OCI-LY7 (cell line): Measurements from ENCODE around the gene AFTPH. TPM values are rescaled to one million over a fixed set of nuclear protein-coding genes. Genes with fewer than 3 reads are reported as not detected.

Experiments used
- BruUV-seq: library from RNA; stranded (reverse); fragments of 400-500 nt; replicated peaks from 2 replicates; lab custom pipeline; 2021; lab: Mats Ljungman, UMichigan
- CTCF ChIA-PET: fragments of 300-600 bp; sonication (Branson Sonifier 250); formaldehyde crosslinking; loops from one replicate; lab custom pipeline; 2022; ENCODE audit warnings: antibody characterized with exemption; ENCODE audit not compliant: unreplicated experiment; lab: Charles Lee
- POLR2A ChIA-PET: fragments of 300-600 bp; sonication (Branson Sonifier 250); formaldehyde crosslinking; loops from one replicate; lab custom pipeline; 2022; ENCODE audit warnings: antibody characterized with exemption; lab: Charles Lee
- DNase-seq: peaks from one replicate; pipeline ENCODE4 v3.0.0-alpha.2; 2015; ENCODE audit warnings: low spot score
- H2AFZ ChIP-seq: fragments of 200-600 bp; sonication (generic), shearing (Covaris generic); 2 replicates; pipeline ENCODE4 v1.6.1; 2014; ENCODE audit warnings: mild to moderate bottlenecking, antibody characterized with exemption, low read length, moderate library complexity
- H3K27ac ChIP-seq: fragments of 200-600 bp; sonication (generic); 2 replicates; pipeline ENCODE4 v1.5.1; 2014; ENCODE audit warnings: mixed run types, low read depth, mild to moderate bottlenecking, moderate library complexity, low read length, inconsistent platforms; ENCODE audit not compliant: poor library complexity, severe bottlenecking
- H3K36me3 ChIP-seq: fragments of 200-600 bp; sonication (generic); 2 replicates; pipeline ENCODE4 v1.6.1; 2014; ENCODE audit warnings: mild to moderate bottlenecking, antibody characterized with exemption, low read length, moderate library complexity, mixed read lengths; ENCODE audit not compliant: insufficient read depth
- H3K4me1 ChIP-seq: fragments of 200-600 bp; sonication (generic); 2 replicates; pipeline ENCODE4 v1.5.1; 2014; ENCODE audit warnings: mild to moderate bottlenecking, low read length; ENCODE audit not compliant: insufficient read depth, poor library complexity, severe bottlenecking
- H3K4me2 ChIP-seq: fragments of 200-600 bp; sonication (generic); 2 replicates; pipeline ENCODE4 v1.6.1; 2014; ENCODE audit warnings: mild to moderate bottlenecking, low read length
- H3K4me3 ChIP-seq: fragments of 200-600 bp; sonication (generic); 2 replicates; pipeline ENCODE4 v1.5.1; 2014; ENCODE audit warnings: mild to moderate bottlenecking, low read depth, low read length; ENCODE audit not compliant: poor library complexity, severe bottlenecking
- H3K79me2 ChIP-seq: fragments of 200-600 bp; sonication (generic); 2 replicates; pipeline ENCODE4 v1.6.1; 2016; ENCODE audit warnings: low read depth, mild to moderate bottlenecking, low read length, moderate library complexity, mixed read lengths; ENCODE audit not compliant: insufficient read depth
- H3K9me2 ChIP-seq: fragments of 200-600 bp; sonication (generic); 2 replicates; pipeline ENCODE4 v1.6.1; 2016; ENCODE audit warnings: mild to moderate bottlenecking, low read length, mixed read lengths; ENCODE audit not compliant: insufficient read depth
- H3K9me3 ChIP-seq: fragments of 200-600 bp; sonication (generic); 2 replicates; pipeline ENCODE4 v1.6.1; 2014; ENCODE audit warnings: mild to moderate bottlenecking, mixed run types, low read length, mixed read lengths
- H4K20me1 ChIP-seq: fragments of 200-600 bp; sonication (generic); 2 replicates; pipeline ENCODE4 v1.6.1; 2014; ENCODE audit warnings: mild to moderate bottlenecking, antibody characterized with exemption, low read length, moderate library complexity, mixed read lengths; ENCODE audit not compliant: insufficient read depth
- EZH2phosphoT487 ChIP-seq: fragments of 200-600 bp; sonication (generic); IDR thresholded peaks from 2 replicates; pipeline ENCODE4 v1.6.1; 2018; ENCODE audit warnings: low read depth, borderline replicate concordance, mild to moderate bottlenecking, mixed run types, antibody characterized with exemption, low read length, moderate library complexity, mixed read lengths
- intact Hi-C: fragments of 100-400 bp; cut with micrococcal nuclease; formaldehyde crosslinking; loops from one replicate; pipeline ENCODE4 v1.10.0; 2022; ENCODE audit not compliant: unreplicated experiment
- total RNA-seq, 2 experiments: library from RNA; depleted of rRNA in 1 of 2; stranded (reverse); fragments of >200 nt in 1 of 2; shearing (Covaris generic) in 1 of 2; gene quantifications; 2 replicates each; pipeline ENCODE4 v1.2.3, GENCODE V29; 2014 to 2022
- TF ChIP-seq, protein P1 (sequence below): fragments of 200-600 bp; sonication (generic); conservative IDR thresholded peaks from 2 replicates; pipeline ENCODE4 v1.5.1; 2014; ENCODE audit warnings: mild to moderate bottlenecking, antibody characterized with exemption, low read length, moderate library complexity, mixed read lengths

AFTPH gene
- total RNA-seq, 2 experiments from 2014 or later, result 30.0 to 40.6 TPM

DNA sequence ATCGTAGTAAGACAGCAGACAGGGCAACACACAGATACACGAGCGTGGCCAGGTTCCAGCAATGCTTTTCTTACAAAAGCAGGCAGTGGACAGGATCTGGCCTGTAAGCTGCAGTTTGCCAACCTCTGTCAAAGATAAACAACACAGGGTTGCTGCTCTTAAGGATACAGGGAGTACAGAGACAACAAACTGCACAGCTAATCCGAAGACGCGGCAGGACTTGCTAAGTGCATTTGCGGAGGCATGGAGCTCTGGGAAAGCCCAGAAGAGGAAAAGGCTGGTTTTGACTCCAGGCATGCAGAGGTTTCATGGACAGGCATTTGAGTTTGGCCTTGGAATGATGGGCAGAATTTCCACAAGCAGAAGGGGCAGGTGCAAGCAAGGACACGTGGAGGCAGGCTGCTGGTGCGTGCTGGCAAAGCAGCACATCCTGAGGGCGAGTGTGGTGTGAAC is 105.2 kb downstream of the AFTPH start:
- no peak for TF ChIP-seq EZH2phosphoT487
- TF ChIP-seq, protein P1, sequence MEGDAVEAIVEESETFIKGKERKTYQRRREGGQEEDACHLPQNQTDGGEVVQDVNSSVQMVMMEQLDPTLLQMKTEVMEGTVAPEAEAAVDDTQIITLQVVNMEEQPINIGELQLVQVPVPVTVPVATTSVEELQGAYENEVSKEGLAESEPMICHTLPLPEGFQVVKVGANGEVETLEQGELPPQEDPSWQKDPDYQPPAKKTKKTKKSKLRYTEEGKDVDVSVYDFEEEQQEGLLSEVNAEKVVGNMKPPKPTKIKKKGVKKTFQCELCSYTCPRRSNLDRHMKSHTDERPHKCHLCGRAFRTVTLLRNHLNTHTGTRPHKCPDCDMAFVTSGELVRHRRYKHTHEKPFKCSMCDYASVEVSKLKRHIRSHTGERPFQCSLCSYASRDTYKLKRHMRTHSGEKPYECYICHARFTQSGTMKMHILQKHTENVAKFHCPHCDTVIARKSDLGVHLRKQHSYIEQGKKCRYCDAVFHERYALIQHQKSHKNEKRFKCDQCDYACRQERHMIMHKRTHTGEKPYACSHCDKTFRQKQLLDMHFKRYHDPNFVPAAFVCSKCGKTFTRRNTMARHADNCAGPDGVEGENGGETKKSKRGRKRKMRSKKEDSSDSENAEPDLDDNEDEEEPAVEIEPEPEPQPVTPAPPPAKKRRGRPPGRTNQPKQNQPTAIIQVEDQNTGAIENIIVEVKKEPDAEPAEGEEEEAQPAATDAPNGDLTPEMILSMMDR, result no peak
- Histone ChIP-seq H3K4me2 (no peak overlapping the region), H3K4me3 (no peak overlapping the region), H3K9me3 (no peaks in the 10 kb centered on the region), H3K27ac (no peak overlapping the region), H3K36me3 (peaks cover 40% of the 10 kb centered on the region), H3K4me1 (peaks cover 18% of the 10 kb centered on the region), H2AFZ (no peak overlapping the region), H3K79me2 (peaks cover 27% of the 10 kb centered on the region), H3K9me2 (no peaks in the 10 kb centered on the region), H4K20me1 (peaks cover 15% of the 10 kb centered on the region)
- BruUV-seq, result no TSS peak
- POLR2A ChIA-PET, result no interaction called here
- no peak for DNase-seq
- CTCF ChIA-PET, result interaction anchor here (1.2 kb wide), 1 partner anchor 11 kb away, joined by 3 read pairs; no protein-coding TSS in a partner anchor
- intact Hi-C loops, result loop anchor here (10.0 kb wide), 1 partner anchor 295 kb away; no protein-coding TSS in a partner anchor

DNA sequence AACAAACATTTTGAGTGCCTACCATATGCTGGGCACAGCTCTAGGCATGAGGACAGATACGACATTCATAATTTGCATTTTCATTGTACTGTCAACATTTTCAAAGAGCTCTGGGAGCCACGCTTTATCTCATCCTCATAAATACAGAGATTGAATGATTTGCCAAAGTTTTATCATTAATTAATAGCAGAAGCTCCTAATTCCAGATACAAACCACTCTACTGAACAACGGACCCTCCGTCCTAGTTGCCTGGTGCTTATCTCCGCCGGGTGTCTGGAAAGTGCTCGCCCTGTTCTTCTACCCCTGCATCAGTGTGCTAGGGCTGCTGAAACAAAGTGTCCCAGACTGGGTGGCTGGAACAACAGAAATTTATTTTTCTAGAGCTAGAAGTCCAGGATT is 105.7 kb downstream of the AFTPH start:
- CTCF ChIA-PET, result no interaction called here
- no peak for DNase-seq
- no TSS peak for BruUV-seq
- peaks cover 21% of the 10 kb centered on the region for H4K20me1 ChIP-seq
- TF ChIP-seq EZH2phosphoT487, result no peak
- TF ChIP-seq, protein P1, result no peak
- H2AFZ ChIP-seq, result no peak overlapping the region
- H3K4me3 ChIP-seq, result no peak overlapping the region
- no peak overlapping the region for H3K4me2 ChIP-seq
- intact Hi-C loops, result loop anchor here (10.0 kb wide), 1 partner anchor 295 kb away; no protein-coding TSS in a partner anchor
- H3K4me1 ChIP-seq, result peaks cover 22% of the 10 kb centered on the region
- no peaks in the 10 kb centered on the region for H3K9me3 ChIP-seq
- H3K27ac ChIP-seq, result no peak overlapping the region
- POLR2A ChIA-PET, result no interaction called here
- H3K79me2 ChIP-seq, result peaks cover 32% of the 10 kb centered on the region
- peaks cover 45% of the 10 kb centered on the region for H3K36me3 ChIP-seq
- no peaks in the 10 kb centered on the region for H3K9me2 ChIP-seq

DNA sequence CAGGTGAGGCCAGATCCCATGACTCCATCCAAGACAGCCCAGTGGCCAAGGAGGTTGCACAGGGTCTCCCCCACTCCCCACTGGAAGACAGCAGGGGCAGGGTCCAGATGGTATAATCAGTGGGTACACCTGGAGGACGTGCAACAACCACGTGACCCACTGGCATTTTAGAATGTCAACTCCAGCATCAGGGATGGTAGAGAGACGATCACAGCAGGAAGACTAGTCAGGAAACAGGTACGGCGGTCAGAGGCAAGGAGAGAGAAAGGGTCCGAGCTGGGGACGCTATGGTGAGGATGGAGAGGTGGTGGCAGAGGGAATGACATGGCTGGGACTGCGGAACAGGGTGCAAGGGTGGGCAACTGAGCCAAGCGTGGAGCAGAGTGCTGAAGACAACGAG is 106.6 kb downstream of the AFTPH start:
- TF ChIP-seq, protein P1, result no peak
- TF ChIP-seq EZH2phosphoT487, result no peak
- peaks cover 22% of the 10 kb centered on the region for H3K4me1 ChIP-seq
- no TSS peak for BruUV-seq
- H3K9me2 ChIP-seq, result no peaks in the 10 kb centered on the region
- H2AFZ ChIP-seq, result no peak overlapping the region
- ChIA-PET CTCF (no interaction called here), POLR2A (no interaction called here)
- H3K9me3 ChIP-seq, result no peaks in the 10 kb centered on the region
- H3K79me2 ChIP-seq, result peaks cover 41% of the 10 kb centered on the region
- H3K4me2 ChIP-seq, result no peak overlapping the region
- DNase-seq, result no peak
- H4K20me1 ChIP-seq, result peaks cover 25% of the 10 kb centered on the region
- H3K27ac ChIP-seq, result no peak overlapping the region
- peaks cover 54% of the 10 kb centered on the region for H3K36me3 ChIP-seq
- H3K4me3 ChIP-seq, result no peak overlapping the region
- intact Hi-C loops, result no loop called here
